OCI-LY3 (cell line): ENCODE results near the gene SETDB1.

Source experiments
- EZH2phosphoT487 ChIP-seq: fragments of 200-600 bp; shearing (Covaris generic); IDR thresholded peaks from 2 replicates; pipeline ENCODE4 v1.6.1; 2018; ENCODE audit warnings: antibody characterized with exemption, mixed run types, low read depth
- TF ChIP-seq, protein P1 (sequence below): fragments of 200-600, 300-600 bp; sonication (generic); IDR thresholded peaks from 2 replicates; pipeline ENCODE4 v1.5.1; 2014; ENCODE audit warnings: antibody characterized with exemption, low read length, low read depth

GRCh38 chr1:150971583-150972416, 45.6 kb downstream of the SETDB1 start:
- TF ChIP-seq, protein P1, sequence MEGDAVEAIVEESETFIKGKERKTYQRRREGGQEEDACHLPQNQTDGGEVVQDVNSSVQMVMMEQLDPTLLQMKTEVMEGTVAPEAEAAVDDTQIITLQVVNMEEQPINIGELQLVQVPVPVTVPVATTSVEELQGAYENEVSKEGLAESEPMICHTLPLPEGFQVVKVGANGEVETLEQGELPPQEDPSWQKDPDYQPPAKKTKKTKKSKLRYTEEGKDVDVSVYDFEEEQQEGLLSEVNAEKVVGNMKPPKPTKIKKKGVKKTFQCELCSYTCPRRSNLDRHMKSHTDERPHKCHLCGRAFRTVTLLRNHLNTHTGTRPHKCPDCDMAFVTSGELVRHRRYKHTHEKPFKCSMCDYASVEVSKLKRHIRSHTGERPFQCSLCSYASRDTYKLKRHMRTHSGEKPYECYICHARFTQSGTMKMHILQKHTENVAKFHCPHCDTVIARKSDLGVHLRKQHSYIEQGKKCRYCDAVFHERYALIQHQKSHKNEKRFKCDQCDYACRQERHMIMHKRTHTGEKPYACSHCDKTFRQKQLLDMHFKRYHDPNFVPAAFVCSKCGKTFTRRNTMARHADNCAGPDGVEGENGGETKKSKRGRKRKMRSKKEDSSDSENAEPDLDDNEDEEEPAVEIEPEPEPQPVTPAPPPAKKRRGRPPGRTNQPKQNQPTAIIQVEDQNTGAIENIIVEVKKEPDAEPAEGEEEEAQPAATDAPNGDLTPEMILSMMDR, result no peak
- TF ChIP-seq EZH2phosphoT487, result no peak
